Heart left ventricle (tissue), 16 donors: ENCODE data around the gene HOTAIR. TPM values are rescaled to one million over a fixed set of nuclear protein-coding genes. Genes with fewer than 3 reads are reported as not detected.
A peak's percentile ranks its signal among the peaks of the same experiment; 100 is the strongest.

Experiments used
- ATAC-seq, 4 donors: fragments of 200-7000 bp; cut with Tn5 transposase; one replicate each; pipeline ENCODE4 v1.9.1; 2020 to 2022; ENCODE audit warnings: moderate library complexity in 4 of 4, mild to moderate bottlenecking in 3 of 4, moderate number of reproducible peaks in 1 of 4
- DNase-seq, 5 donors: peaks; one replicate each; pipeline ENCODE4 v3.0.0-alpha.2; 2020
- H3K27ac ChIP-seq, 12 donors: fragments of 200-600 bp; sonication (generic) in 4 of 12; one replicate each; pipeline versions ENCODE4 v1.5.0 to v1.8.0; 2016 to 2022; ENCODE audit warnings: mild to moderate bottlenecking in 2 of 12
- H3K27me3 ChIP-seq, 9 donors: fragments of 200-600 bp; sonication (generic) in 2 of 9; one replicate each; pipeline versions ENCODE4 v1.5.1 to v1.8.0; 2016 to 2022; ENCODE audit warnings: mild to moderate bottlenecking in 3 of 9
- H3K36me3 ChIP-seq, 9 donors: fragments of 200-600 bp; sonication (generic) in 2 of 9; one replicate each; pipeline versions ENCODE4 v1.5.0 to v1.8.0; 2018 to 2022; ENCODE audit warnings: mild to moderate bottlenecking in 2 of 9
- H3K4me1 ChIP-seq, 12 donors: fragments of 200-600 bp; sonication (generic) in 4 of 12; one replicate each; pipeline versions ENCODE4 v1.5.0 to v1.8.0; 2016 to 2022; ENCODE audit warnings: mild to moderate bottlenecking in 3 of 12
- H3K4me3 ChIP-seq, 12 donors: fragments of 200-600 bp; sonication (generic) in 4 of 12; one replicate each; pipeline versions ENCODE4 v1.5.0 to v1.8.0; 2017 to 2022; ENCODE audit warnings: mild to moderate bottlenecking in 9 of 12, moderate library complexity in 4 of 12
- H3K9me3 ChIP-seq, 12 donors: fragments of 200-600 bp; sonication (generic) in 4 of 12; one replicate each; pipeline versions ENCODE4 v1.5.0 to v1.8.0; 2016 to 2022; ENCODE audit warnings: mild to moderate bottlenecking in 1 of 12
- POLR2A ChIP-seq, 2 donors: fragments of 450-650 bp; IDR thresholded peaks; one replicate each; pipeline ENCODE4 v1.6.1; 2017; ENCODE audit warnings: antibody characterized with exemption in 2 of 2, mild to moderate bottlenecking in 2 of 2, moderate library complexity in 2 of 2
- WGBS, 4 donors: extraction: QIAGEN DNeasy Blood & Tissue Kit in 2 of 4; methylation state at CpG; one replicate each; pipeline versions ENCODE4 v1.1.5 to v1.1.7; 2013 to 2018; 5-methylcytosine and 5-hydroxymethylcytosine counted together
- intact Hi-C, 10 donors: fragments of 100-400 bp; cut with DNase I; formaldehyde crosslinking; loops; one replicate each; pipeline versions ENCODE4 v1.11.1 to v1.14.2; 2022
- polyA plus RNA-seq, 2 donors: library from polyadenylated mRNA; stranded (reverse); fragments of 200-250 nt; gene quantifications; one replicate each; pipeline ENCODE4 v1.2.3, GENCODE V29; 2013
- total RNA-seq, 9 donors: library from RNA; depleted of rRNA in 2 of 9; stranded (reverse); fragments of >200 nt in 2 of 9; fragmentation: NEBNext Ultra II Directional in 3 of 9; extraction: Animal tissue kit (Norgen Biotek cat#: 25700) in 3 of 9; gene quantifications; one replicate each; pipeline versions ENCODE4 v1.1.0 to v1.2.4, GENCODE V29; 2016 to 2023
- TF ChIP-seq, protein P1 (sequence below), 12 donors: fragments of 200-600 bp; sonication (generic) in 4 of 12; IDR thresholded peaks; one replicate each; pipeline versions ENCODE4 v1.5.0 to v1.8.0; 2018 to 2022; ENCODE audit warnings: antibody characterized with exemption in 12 of 12, mild to moderate bottlenecking in 5 of 12
- donor health status: ischemic (EF 13 %, LVEDD 7.1; RV severe dilation, severe dysfunction).
- donor health status: healthy with polysubstance abuse.
- donor health status: DM: no; HTN: yes; CAD: no.
- donor health status: DM: no; HTN: no; CAD: no.
- donor health status: ischemic (EF 25% LVEDD 6.9; RV normal size, moderate dysfunction).
- donor health status: ischemic (EF 25% LVEDD 5.7; RV mildly dilated, moderate dysfunction).
- donor health status: healthy.
- donor health status: DM: yes; HTN: yes; CAD: no.
- donor health status: ischemic (EF 35%, LVEDD 5.7; RV mildly dilated, moderate dysfunction).
- donor health status: nonischemic (EF 11% LVEDD 7.7; RV severe dilation, severe dysfunction).
- donor health status: DM: yes; HTN: yes; CAD: no.
- donor health status: PGD.
- donor health status: ischemic (EF 29% LVEDD 5.4; RV normal size, mild dysfunction).
- donor health status: nonischemic (EF 23%, LVEDD 6.1; RV moderate dilation, normal function).

HOTAIR gene
- total and polyA plus RNA-seq, 11 donors, result not detected

DNA sequence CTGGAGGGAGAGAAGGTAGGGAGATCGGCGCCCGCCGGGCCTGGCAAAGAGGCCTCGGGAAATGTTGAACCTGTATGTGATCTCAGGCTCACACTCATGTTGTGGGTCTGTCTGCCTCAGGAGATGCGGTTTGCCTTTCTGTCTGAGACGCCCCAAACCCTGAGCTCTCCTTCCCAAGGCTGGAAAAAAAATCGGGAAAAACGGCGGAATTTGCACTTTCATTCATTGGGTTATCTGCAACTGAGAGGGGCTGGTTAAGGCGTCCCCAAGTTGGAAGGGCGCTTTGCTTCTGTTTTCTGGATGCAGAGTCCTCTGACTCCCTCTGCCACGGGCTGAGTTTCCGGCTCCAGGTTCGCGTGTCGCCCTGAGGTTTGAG is 20.2 kb upstream of the HOTAIR start:
- H3K27me3 ChIP-seq, result peaks cover 84 to 100% (median 100%) of the 10 kb centered on the region in 9 donors
- peak overlapping the region; percentile 19 to 63 (median 48) for H3K4me3 ChIP-seq
- H3K36me3 ChIP-seq, result no peaks in the 10 kb centered on the region
- no peaks in the 10 kb centered on the region for H3K9me3 ChIP-seq
- DNase-seq, result peak in 1 of 5 donors; percentile 21
- peak in 1 of 4 donors; percentile 15 for ATAC-seq
- no peak overlapping the region for H3K27ac ChIP-seq
- WGBS, 4 donors, result 3 to 4% (median 3%) methylated on average over 17 of the region's 17 CpGs
- peaks cover 0 to 42% (median 23%) of the 10 kb centered on the region in 12 donors for H3K4me1 ChIP-seq
- TF ChIP-seq, protein P1, sequence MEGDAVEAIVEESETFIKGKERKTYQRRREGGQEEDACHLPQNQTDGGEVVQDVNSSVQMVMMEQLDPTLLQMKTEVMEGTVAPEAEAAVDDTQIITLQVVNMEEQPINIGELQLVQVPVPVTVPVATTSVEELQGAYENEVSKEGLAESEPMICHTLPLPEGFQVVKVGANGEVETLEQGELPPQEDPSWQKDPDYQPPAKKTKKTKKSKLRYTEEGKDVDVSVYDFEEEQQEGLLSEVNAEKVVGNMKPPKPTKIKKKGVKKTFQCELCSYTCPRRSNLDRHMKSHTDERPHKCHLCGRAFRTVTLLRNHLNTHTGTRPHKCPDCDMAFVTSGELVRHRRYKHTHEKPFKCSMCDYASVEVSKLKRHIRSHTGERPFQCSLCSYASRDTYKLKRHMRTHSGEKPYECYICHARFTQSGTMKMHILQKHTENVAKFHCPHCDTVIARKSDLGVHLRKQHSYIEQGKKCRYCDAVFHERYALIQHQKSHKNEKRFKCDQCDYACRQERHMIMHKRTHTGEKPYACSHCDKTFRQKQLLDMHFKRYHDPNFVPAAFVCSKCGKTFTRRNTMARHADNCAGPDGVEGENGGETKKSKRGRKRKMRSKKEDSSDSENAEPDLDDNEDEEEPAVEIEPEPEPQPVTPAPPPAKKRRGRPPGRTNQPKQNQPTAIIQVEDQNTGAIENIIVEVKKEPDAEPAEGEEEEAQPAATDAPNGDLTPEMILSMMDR (IDR thresholded peaks at IDR 0.05), result no peak
- no peak for TF ChIP-seq POLR2A (IDR thresholded peaks at IDR 0.05)
- intact Hi-C loops, result no loop called here

DNA sequence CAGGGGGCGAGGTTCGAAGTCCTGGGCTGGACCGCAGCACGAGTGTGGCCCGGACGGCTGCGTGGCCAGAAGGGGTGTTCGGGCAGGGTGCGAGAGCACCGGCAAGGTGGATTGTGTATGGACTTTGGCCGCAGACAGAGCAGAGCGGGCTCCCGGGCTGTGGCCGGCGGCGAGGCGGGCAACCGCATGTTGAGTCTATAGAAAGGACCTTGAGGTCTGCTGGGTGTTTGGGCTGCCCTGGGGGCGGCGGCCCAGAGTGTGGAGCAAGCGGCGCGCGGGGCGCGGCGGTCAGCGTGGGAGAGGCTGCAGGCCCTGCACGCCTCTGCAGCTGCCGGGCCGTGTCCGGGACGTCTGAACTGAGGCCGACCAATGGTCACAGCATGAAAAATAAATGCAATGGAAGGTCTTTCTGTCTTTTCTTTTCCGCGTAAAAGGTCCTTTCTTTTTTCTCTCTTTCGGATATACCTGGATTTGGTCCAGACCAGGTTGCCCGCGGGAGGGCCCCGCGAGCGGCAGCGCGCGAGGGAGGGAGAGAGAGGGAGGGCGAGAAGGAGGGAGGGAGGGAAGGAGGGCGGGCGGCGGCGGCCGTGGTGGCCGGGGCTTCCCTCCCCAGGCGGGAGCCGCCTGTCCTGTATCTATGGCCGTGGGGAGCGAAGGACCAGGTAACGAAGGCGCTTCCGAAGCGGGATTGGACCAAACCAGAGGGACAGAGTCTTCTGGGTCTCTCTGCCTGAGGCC is 19.7 kb upstream of the HOTAIR start:
- no peaks in the 10 kb centered on the region for H3K36me3 ChIP-seq
- H3K4me3 ChIP-seq, result peak overlapping the region in 6 of 12 donors; percentile 2 to 63 (median 32)
- 4 to 8% (median 5%) methylated on average over 53 to 60 of the region's 60 CpGs for WGBS, 4 donors
- intact Hi-C loops, result no loop called here
- peaks cover 0 to 37% (median 20%) of the 10 kb centered on the region in 12 donors for H3K4me1 ChIP-seq
- no peaks in the 10 kb centered on the region for H3K9me3 ChIP-seq
- TF ChIP-seq, protein P1 (IDR thresholded peaks at IDR 0.05), result no peak
- no peak for TF ChIP-seq POLR2A (IDR thresholded peaks at IDR 0.05)
- DNase-seq (peak in 1 of 5 donors; percentile 10), ATAC-seq (no peak)
- H3K27ac ChIP-seq, result no peak overlapping the region
- peaks cover 85 to 100% (median 99%) of the 10 kb centered on the region in 9 donors for H3K27me3 ChIP-seq

DNA sequence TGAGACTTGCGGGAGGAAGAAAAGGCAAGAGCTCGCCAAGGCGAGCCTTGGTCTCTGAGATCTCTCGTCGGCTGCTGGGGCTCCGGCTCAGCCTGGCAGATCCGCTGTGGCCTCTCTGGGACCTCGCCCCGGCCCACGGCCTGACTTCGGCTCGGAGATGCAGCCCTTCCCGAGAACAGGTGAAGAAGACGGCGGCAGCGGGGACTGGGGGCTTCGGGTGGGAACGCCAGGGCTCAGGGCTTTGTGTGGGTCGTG is 19.2 kb upstream of the HOTAIR start:
- ATAC-seq, result no peak
- TF ChIP-seq, protein P1 (IDR thresholded peaks at IDR 0.05), result no peak
- TF ChIP-seq POLR2A (IDR thresholded peaks at IDR 0.05), result no peak
- Histone ChIP-seq H3K9me3 (no peaks in the 10 kb centered on the region), H3K36me3 (no peaks in the 10 kb centered on the region), H3K27ac (no peak overlapping the region), H3K4me3 (peak overlapping the region in 1 of 12 donors; percentile 6), H3K4me1 (peaks cover 0 to 42% (median 22%) of the 10 kb centered on the region in 12 donors), H3K27me3 (peaks cover 85 to 100% (median 99%) of the 10 kb centered on the region in 9 donors)
- intact Hi-C loops, result no loop called here
- DNase-seq, result peak in 1 of 5 donors; percentile 17
- WGBS, 4 donors, result 4 to 7% (median 6%) methylated on average over 18 to 19 of the region's 19 CpGs

DNA sequence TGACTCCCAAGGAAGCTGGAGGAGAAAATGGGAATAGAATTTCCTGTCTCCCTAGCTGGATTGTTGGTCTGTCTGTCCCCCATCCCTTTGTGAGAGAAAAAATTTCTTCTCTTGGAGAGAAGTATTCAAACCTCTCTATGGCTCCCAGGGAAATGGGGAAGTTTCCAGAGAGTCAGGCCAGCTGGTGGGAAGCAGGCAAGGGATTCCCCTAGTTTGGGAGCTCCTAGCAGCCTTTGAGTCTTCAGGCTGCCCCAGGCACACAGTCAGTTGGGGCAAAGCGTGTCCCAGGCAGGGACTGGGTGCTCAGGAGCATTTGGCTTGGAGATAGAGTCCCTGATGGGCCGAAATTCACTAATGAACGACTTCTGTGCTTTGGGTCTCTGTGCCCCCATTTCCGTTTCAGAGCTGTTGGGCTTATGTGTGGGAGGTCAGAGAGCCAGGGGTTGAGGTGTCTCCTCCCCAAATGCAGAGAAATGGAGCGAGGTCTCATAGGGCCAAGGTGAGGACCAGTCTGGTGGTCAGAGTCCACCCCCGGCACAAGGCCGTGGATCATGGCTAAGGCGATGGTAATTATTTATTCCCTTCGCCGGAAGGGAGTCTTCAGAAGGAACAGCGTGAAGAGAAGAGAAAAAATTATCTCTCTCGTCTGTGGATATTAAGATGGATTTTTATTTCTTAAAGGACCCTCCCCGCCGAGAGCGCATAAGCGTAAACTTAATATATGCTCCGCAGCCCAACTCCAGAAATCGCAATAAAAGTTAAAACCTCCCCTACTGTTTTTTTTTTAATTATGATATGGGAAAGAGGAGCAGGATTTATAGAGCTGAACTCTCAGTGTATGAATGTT is 18.6 kb upstream of the HOTAIR start:
- Histone ChIP-seq H3K27ac (no peak overlapping the region), H3K4me1 (peaks cover 0 to 43% (median 22%) of the 10 kb centered on the region in 12 donors), H3K9me3 (no peaks in the 10 kb centered on the region), H3K27me3 (peaks cover 86 to 100% (median 99%) of the 10 kb centered on the region in 9 donors), H3K36me3 (no peaks in the 10 kb centered on the region), H3K4me3 (no peak overlapping the region)
- no peak for ATAC-seq
- peak in 1 of 5 donors; percentile 9 for DNase-seq
- TF ChIP-seq, protein P1 (IDR thresholded peaks at IDR 0.05), result no peak
- no peak for TF ChIP-seq POLR2A (IDR thresholded peaks at IDR 0.05)
- intact Hi-C loops, result no loop called here
- 19 to 28% (median 22%) methylated on average over 18 of the region's 18 CpGs for WGBS, 4 donors
